Muscle of back (tissue), 11 donors: ENCODE results near the gene PLEKHO2. TPM values are rescaled to one million over a fixed set of nuclear protein-coding genes. Genes with fewer than 3 reads are reported as not detected.
A peak's percentile ranks its signal among the peaks of the same experiment; 100 is the strongest.

Experiments
- DNase-seq, 3 donors: peaks; one replicate each; pipeline versions ENCODE4 v3.0.0 to v3.0.0-alpha.2; 2013
- polyA plus RNA-seq, 10 donors: library from polyadenylated mRNA; unstranded; fragments of 120-200 nt; gene quantifications; one replicate each; pipeline ENCODE4 v1.2.1, GENCODE V29; 2013; ENCODE audit not compliant: insufficient read length in 10 of 10

PLEKHO2 gene
- polyA plus RNA-seq, 10 donors: 12.7 to 17.2 (median 13.4) TPM

- peak in 1 of 3 donors; percentile 8 for DNase-seq
Observed at GRCh38 chr15:64854526-64854925, 12.8 kb downstream of the PLEKHO2 start.

DNA sequence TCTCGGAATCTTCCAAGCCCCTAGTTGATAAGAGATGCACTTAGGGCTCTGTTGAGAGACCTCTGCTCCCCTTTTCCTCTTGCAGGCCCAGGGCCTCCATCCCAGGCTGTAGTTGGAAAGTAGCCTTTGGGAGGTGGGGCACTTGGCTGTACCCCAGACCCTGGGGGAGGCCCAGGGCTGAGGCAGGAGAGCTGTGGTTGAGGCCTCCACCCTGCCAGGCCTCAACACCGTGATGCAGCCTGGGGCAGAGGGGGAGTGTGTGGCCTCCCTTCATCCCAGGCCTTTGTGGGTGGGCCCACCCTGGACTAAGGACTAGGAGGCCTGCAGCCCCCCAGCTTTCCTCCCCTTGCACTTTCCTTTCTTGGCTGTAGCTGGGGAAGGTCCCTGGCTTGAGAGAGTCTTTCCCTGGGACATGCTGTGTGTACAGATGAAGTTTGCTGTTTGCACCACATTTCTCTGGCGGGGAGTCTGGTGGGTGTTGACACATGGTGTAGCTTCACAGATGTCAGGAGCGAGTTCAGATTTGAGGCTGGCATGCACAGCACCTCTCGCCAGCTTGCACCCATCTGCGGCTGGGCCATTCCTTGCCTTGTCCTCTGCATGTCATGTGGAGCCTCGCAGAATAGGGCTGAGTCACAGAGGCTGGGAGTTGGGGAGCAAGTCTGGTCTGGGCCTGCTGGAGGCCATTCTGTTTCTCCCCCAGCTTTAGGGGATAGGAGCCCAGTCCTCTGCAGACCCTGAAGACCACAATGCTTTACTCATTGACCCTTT, 13.7 kb downstream of the PLEKHO2 start:
- no peak for DNase-seq

DNA sequence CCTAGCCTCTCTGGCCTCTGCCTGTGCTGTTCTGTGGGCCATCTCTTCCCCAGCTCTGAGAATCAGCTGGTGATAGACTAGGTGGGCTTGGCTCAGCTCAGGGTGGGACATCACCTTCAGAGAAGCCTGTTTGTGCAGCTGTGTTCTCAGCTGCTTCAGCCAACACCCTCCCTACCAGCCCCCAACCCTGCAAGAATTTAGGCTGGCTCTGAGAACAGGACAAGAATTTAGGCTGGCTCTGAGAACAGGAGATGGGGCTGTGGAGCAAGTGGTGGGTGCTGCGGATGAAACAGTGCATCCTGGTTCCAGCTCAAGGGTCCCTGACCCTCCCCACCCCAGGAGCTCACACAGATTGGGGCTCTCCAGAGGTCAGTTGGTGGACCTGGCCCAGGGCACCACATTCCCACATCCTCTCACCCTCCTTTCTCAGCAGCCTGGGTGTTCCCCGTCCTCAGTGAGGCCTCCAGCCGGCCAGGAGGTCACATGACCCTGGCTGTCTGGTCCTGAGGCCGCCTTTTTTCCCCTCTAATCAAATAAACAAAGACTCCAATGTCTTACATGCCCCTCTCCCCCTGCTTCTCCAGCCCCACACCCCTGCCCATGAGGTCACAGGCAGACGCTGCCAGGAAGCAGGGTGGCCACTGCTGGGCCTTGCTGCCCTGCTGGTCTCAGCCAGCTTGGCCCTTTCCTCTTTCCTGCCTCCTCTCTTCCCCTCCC, 14.9 kb downstream of the PLEKHO2 start:
- DNase-seq: peak in 2 of 3 donors; percentile 48 to 72

DNA sequence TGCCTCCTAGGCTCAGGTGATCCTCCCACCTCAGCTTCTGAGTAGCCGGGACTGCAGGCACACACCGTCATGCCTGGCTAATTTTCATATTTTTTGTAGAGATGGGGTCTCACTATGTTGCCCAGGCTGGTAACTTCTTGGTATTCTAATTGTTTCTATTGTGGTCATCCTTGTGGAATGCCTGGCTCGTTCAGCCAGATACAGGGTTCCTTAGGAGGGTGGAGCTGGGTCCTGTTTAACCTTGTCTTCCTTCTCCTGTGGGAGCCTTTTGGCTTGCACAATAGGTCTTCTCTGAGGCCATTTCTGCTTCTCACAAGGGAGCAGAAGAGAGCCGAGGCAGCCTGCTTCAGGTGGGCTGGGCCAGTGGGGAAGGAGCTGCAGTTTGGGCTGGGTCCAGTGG, 15.7 kb downstream of the PLEKHO2 start:
- DNase-seq: no peak

DNA sequence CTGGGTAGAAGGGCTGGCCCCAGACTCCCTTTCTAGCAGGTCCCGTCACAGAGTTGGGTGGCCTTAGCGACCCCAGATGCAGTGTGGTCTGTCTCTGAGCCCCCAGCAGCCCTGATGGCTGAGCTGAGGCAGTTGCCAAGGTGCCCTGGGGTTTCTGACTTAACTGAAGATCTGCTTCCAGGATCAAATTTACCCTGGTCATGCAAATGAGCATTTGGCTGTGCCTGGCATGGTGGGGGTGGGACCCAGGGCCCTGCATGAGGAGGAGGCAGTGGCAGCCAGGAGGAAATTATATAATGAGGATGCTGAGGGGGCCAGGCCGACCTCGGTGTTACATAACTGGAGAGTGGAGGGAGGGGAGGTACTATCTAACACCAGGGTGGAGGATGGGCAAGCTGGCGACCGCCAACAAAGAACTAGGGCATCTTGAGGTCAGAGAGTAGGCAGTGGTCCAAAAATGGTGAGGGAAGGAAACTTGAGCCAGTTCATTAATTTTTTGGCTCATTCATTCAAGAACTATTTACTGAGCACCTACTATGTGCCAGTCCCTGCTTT, 16.4 kb downstream of the PLEKHO2 start:
- DNase-seq: no peak

DNA sequence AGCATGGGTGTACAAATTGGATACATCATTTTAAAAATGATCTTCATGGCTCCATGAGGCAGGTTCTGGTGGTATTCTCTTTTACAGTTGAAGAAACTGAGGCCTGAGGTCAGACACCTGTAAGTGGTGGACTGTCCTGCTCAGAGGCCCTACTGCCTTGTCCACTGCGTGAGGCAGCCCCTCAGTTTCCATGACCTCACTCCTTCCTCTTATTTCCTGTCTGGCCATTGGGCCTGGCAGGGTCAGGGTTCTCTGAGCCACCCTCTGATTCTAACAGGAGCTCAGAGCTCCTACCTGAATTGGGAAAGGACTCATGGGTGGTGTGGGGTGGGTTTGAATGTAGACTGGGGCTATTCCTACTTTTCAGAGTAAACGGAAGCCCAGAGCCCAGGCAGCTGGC, 17.5 kb downstream of the PLEKHO2 start:
- DNase-seq: no peak

- no peak for DNase-seq
Observed at GRCh38 chr15:64861331-64861730, 19.6 kb downstream of the PLEKHO2 start.

DNA sequence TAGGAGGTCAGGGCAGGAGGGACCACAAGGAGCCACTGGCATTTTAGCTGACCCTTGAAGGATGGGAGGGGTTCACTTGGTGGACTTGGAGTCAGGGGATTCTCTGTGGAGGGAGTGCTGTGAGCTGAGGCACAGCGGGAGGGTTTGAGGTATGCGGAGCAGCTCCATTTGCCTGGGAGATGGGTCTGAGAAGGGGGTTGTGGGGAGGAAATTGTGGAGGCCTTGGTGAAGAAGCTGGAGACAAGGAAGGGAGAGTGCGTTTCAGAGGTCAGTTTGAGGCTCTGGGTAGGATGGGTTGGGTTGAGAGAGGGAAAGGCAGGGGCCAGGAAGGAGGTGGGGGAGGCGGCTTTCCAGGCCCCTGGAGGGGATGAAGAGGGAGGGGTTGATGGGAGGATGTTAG, 20.2 kb downstream of the PLEKHO2 start:
- DNase-seq: no peak

GRCh38 chr15:64862408-64862807, 20.7 kb downstream of the PLEKHO2 start:
- DNase-seq: no peak

GRCh38 chr15:64864068-64864467, 22.4 kb downstream of the PLEKHO2 start:
- DNase-seq: peak; percentile 57 to 77 (median 69)

GRCh38 chr15:64865126-64865997, 23.6 kb downstream of the PLEKHO2 start:
- DNase-seq: no peak

DNA sequence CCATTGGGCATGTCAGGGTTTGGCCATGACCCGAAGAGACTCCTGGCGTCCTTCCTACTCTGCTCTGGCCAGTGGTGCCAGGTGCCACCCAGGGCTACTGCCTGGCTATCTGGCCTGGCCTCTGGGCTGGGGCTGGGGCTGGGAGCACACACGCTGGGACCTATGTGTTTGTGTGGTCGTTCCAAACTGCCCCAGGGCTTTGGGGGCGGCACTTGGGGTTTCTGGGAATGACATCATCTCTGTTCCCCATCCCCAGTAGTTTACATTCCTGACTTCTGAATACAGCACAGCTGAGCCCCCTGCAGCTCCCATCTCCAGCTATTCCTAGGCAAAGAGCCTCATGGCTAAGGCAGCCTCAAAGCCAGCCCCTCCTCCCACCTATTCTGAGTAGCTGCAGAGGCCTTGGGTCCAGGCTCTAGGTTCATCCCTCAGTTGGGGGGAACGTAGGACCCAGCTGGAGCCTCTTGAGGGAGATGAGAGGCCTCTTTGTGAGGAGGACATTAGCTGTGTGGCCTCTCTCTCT, 24.3 kb downstream of the PLEKHO2 start:
- peak in 2 of 3 donors; percentile 32 to 76 for DNase-seq

- no peak for DNase-seq
Observed at GRCh38 chr15:64869501-64869900, 27.8 kb downstream of the PLEKHO2 start.

GRCh38 chr15:64870353-64870752, 28.6 kb downstream of the PLEKHO2 start:
- DNase-seq: no peak

DNA sequence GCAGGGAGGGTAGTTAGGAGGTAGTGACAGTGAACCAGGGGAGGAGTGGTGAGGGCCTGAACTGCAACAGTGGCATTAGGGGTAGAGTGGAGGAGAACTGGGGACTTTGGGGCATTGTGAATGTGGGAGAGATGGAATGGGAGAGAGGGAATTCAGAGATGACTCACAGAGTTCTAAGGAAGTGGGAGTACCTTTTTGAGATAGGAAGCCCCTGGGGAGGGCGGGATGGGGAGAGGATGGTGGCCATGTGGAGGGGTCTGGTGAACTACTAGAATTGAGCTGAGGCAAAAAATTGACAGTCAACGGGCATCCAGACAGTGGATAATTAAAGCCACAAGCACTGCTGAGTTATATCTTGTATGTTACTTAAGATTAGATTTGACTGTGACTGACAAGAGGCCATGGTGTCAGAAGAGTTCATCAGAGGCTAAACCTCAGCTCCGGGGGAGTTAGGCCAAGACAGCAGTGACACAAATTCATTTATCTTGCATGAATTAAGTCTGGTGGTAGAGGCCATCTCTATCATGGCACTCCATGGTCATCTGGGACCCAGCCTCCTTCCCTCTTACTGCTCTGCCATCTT, 34.0 kb downstream of the PLEKHO2 start:
- DNase-seq: no peak

- peak in 1 of 3 donors; percentile 70 for DNase-seq
Observed at GRCh38 chr15:64877435-64877834, 35.7 kb downstream of the PLEKHO2 start.

GRCh38 chr15:64878705-64879104, 37.0 kb downstream of the PLEKHO2 start:
- DNase-seq: peak in 1 of 3 donors; percentile 51

DNA sequence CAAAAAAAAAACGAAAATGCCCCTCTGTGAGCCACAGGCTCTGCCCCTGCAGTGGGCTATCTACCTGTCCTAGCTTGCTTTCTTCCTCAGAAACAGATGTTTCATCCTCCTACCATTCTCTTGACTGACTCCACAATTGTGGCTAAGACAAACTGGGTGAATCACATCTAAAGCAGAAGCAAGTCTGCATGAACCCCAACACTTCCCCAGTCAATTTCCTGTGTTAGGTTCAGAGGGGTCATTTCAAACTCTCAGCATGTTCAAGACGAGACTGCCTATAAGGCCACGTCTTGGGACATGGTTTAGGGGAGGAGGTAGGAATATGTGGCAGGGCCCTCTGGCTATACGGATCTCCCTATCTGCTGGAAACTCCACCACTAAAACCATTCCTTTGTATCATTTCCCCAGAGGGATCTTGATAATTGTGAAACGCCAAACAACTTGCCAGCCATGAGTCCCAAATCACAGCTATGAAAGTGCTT, 41.4 kb downstream of the PLEKHO2 start:
- no peak for DNase-seq

DNA sequence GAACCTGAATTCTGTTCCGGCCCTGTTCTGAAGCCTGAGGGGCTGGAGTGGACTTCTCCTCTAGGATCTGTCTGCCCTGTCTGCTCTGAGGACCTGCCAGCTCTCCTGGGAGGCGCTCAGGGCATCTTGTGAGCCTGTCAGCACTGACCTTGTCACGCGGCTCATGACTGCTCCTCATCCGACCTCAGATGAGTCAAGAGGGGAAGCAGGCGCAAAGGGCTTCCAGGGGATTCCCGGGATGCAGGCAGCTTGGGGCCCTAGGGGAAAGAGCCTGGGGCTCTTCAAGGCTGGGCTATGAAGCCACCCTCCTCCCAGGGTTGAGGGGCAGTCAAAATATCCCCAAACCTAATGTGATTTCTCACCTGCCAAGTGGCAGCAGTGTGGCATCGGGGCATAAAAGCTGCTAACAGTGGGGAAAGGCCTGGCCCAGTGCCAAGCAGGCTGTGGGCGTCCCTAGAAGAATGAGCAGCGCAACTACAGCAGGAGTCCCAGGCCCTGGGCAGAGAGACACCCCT, 42.3 kb downstream of the PLEKHO2 start:
- peak in 2 of 3 donors; percentile 61 to 64 for DNase-seq

- no peak for DNase-seq
Observed at GRCh38 chr15:64884679-64885078, 43.0 kb downstream of the PLEKHO2 start.

GRCh38 chr15:64888336-64888735, 46.6 kb downstream of the PLEKHO2 start:
- DNase-seq: no peak
